Glomerular endothelial cell (primary cell): ENCODE results near the gene ATL3. TPM values are rescaled to one million over a fixed set of nuclear protein-coding genes. Genes with fewer than 3 reads are reported as not detected.
"Not testable (repeated sequence)": the region's sequence is repeated elsewhere in the genome, so short reads cannot be mapped to it uniquely, and the experiment has no call there.

Source experiments
- DNase-seq: peaks from one replicate; pipeline ENCODE4 v3.0.0-alpha.2; 2011; ENCODE audit warnings: low read depth, low spot score; ENCODE audit errors: extremely low read depth
- total RNA-seq: library from RNA; depleted of rRNA; stranded (reverse); fragments of >200 nt; gene quantifications from 2 replicates; pipeline ENCODE4 v1.2.3, GENCODE V29; 2015

ATL3 gene, protein sequence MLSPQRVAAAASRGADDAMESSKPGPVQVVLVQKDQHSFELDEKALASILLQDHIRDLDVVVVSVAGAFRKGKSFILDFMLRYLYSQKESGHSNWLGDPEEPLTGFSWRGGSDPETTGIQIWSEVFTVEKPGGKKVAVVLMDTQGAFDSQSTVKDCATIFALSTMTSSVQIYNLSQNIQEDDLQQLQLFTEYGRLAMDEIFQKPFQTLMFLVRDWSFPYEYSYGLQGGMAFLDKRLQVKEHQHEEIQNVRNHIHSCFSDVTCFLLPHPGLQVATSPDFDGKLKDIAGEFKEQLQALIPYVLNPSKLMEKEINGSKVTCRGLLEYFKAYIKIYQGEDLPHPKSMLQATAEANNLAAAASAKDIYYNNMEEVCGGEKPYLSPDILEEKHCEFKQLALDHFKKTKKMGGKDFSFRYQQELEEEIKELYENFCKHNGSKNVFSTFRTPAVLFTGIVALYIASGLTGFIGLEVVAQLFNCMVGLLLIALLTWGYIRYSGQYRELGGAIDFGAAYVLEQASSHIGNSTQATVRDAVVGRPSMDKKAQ
- 69.5 and 91.6 TPM in 2 replicates for total RNA-seq

DNA sequence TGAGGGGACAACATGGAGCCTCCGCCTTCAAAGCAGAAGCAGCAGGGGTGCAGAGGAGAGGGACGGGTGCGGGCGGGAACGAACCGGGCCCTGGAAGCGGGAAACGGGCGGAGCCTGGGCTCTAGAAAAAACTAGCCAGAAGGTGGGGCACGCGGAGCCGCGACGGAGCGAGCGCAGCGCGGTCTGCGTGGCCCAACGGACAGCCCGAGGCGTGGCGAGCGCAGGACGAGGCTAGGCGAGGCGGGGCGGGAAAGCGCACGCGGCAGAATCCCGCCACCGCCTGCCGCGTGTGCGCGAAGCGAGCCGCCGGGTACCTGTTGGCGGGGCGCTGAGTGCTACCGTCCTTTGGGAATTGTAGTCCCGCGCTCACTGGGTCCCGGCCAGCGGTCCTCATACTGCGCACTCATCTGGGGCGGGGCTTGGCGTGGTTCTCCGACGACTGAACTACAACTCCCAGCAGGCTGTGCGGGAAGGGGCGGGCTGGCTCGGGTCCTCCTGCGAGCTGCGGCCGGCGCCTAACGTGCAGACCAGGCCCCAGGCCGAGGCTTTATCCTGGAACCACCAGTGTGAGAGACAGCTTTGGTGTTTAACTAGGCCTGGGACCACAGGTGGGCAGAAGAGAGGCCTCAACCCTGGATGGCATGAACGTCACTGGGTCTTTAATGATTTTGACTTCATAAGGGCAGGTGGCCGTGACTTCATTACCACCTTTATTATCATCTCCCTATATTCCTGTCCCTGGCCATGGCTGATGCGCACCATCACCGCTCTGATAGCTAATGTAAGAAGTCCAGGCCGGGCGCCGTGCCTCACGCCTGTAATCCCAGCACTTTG, at the start of gene ATL3:
Gene ATL3 (minus strand): TSS at position 55 of the 834 bp plus-strand sequence. CDS start 41 bp downstream, at position 14.
- no peak for DNase-seq

DNA sequence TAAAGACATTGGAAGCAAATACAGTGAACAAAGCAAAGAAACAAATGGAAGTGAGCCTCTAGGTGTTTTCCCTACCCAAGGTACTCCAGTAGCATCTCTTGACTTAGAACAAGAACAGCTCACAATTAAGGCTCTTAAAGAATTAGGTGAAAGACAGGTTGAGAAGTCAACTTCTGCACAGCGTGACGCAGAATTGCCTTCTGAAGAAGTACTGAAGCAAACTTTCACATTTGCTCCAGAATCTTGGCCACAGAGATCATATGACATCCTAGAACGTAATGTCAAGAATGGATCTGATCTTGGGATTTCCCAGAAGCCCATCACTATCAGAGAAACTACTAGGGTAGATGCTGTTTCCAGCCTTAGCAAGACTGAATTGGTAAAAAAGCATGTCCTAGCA, 49.4 kb upstream of the ATL3 start:
- no peak for DNase-seq

DNA sequence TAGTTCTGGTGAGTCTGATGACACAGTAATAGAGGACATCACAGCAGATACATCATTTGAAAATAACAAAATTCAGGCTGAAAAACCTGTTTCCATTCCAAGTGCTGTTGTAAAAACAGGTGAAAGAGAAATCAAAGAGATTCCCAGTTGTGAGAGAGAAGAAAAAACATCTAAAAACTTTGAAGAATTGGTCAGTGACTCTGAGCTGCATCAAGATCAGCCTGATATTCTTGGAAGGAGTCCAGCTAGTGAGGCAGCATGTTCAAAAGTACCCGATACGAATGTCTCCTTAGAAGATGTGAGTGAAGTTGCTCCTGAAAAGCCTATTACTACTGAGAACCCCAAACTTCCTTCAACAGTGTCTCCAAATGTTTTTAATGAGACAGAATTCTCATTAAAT, 48.8 kb upstream of the ATL3 start:
- no peak for DNase-seq

DNA sequence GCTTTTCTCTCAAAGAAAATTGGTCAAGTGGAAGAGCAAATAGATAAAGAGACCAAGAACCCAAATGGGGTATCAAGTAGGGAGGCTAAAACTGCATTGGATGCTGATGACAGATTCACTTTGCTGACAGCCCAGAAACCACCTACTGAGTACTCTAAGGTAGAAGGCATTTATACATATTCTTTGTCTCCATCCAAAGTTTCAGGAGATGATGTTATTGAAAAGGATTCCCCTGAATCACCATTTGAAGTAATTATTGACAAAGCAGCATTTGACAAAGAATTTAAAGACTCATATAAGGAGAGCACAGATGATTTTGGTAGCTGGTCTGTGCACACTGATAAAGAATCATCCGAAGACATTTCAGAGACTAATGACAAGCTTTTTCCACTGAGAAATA, 47.8 kb upstream of the ATL3 start:
- no peak for DNase-seq

DNA sequence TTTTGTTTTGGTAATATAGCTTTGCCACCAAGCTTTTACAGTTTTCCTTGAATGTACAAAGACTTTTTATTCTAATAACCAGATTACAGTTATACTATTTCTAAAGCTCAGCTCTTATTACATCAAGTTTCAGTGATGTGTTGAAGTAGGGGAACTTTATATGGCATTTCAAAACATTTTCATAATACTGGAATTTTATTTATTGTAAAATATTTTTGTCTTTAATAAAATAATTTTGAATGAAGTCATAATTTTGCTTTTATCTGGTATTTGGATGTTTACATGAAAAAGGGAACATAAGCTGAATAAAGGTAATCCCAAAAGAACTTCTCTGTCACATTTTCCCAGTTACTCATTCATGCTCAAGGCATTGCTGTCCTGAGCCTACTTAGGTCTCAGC, 44.9 kb upstream of the ATL3 start:
- no peak for DNase-seq

DNA sequence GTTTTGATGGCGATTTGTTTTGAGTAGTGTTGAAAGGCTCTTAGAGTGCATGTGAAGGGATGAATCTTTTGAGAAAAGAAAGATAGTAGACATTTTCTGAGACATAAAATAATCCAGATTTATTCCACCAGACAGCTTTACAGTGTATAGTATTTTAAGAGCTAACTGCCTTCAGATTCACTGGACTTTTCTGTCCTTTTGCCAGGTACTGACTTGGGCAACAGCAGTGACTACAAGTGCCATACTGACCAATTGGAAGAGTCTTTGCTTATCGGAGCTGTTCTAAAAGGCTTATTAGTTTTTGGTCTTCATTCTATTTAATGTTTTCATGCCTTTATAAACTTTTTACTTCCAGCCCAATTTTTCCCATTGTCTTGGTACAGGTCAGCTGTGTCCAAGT, 42.6 kb upstream of the ATL3 start:
- DNase-seq, result no peak

DNA sequence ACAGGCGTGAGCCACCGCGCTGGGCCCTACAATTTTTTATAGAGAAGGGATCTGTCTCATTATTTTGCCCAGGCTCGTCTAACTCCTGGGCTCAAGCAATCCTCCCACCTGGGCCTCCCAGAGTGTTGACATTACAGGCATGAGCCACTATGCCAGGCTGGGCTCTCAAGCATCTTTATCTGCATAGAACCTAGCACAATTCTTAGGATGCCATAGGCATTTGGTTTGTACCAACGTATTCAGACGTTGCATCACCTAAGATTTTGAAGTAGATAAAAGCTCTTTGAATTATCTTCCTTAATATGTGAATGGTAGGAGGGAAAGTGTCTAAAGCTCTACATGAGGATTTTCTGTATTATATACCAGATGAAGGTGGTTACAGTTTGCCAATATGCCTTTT, 40.7 kb upstream of the ATL3 start:
- DNase-seq, result no peak

DNA sequence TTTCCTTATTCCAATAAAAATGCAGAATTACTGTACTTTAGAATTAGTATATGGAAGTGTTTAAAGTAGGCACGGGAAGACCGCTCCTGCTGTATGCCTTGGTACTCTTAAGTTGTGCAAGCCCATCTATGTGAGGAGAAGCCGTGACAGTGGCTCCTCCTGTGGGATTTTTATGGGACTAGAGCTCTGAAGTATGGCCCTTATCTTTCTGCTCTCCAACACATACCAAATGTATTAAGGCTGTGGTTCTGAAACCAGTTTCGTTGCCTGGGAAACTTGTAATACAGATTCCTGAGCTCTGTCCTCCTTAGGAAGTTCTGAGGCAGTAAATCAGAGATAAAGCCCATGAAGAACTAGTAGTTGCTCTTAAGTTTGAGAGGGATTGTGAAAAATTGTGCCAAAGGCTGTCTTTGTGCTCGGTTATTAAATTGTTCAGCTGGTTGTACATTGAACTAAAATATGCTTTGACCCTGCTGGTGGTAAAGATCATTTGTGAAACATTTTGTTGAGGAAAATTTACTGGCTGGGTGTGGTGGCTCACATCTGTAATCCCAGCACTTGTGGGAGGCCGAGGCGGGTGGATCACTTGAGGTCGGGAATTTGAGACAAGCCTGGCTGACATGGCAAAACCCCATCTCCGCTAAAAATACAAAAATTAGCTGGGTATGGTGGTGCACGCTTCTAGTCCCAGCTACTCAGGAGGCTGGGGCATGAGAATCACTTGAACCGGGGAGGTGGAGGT, 39.5 kb upstream of the ATL3 start:
- DNase-seq, result no peak

DNA sequence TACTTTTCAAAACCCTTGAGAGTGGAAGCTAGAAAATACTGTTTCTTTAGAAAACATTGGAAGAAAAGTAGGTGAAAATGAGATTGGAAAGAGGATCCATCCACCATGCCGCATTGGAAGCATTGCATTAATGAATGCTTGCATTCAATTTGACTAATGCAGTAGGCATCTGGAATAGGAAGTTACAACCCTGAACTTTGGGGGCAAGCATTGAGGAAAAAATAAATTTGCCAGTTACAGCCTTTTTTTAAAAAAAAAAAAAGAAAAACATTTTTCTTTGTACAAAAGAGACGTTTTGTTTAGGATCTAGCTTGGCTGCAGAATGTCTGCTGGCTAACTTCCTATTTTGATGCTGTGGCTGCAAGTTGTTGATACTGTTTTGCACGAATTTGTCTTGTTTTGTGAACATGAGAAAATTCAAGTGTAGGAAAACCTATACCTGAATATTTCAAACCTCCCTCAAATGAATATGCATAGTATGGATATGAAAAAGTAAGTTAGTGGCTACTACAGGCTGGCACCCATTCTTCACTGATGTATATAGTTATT, 38.2 kb upstream of the ATL3 start:
- DNase-seq, result no peak

DNA sequence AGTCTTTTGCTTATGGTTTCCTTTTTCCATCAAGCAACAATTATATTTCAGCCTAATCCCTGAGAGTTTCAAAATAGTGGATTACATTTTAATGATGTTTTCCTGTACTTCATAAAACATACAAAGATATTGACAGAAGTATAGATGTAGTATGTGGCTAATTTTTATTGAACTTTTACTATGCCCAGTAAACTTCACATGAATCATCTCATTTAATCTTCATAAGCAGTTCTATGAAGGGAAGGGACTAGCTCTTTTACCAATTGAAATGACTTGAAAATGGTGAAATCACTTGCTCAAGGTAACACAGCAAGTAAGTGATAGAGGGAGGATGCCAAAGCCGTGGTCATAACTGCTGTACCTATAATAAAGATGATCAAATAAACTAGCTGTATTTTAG, 37.6 kb upstream of the ATL3 start:
- no peak for DNase-seq

DNA sequence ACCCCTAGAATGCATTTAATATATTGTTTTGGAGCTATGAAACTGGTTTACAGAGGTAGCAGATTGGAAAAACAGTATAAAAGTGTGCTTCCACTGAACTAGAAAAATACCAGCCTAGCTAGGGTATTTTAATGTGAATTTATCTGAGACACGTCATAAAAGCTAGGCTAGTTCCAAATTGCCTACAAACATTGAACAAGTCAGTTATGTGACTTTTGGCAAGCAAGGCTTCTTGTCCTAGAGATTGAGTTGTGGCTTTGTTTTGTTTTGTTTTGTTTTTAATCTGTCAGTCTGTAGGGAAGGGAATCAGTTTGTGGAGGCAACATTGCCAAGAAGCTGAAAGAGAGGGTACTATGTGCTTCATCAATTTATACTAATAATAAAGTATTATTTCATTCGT, 34.4 kb upstream of the ATL3 start:
- no peak for DNase-seq

DNA sequence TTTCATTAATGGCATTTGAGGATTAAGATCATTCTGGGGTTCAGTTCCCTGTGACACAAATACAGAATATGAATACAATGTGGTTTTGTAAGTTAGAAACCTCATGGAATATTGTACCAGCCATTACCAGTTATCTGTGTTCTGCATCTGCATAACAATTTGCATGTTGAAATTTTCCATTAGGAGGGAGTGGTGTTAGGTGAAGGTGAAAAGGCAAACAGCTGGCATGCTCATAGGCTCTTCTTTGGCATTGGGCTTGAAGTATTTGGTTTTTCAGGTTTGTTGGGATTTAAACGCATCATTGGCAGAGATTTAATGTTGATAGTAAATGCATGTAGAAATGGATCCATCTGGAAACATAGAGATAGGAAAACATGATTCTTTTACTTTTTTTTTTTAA, 28.7 kb upstream of the ATL3 start:
- DNase-seq, result no peak

DNA sequence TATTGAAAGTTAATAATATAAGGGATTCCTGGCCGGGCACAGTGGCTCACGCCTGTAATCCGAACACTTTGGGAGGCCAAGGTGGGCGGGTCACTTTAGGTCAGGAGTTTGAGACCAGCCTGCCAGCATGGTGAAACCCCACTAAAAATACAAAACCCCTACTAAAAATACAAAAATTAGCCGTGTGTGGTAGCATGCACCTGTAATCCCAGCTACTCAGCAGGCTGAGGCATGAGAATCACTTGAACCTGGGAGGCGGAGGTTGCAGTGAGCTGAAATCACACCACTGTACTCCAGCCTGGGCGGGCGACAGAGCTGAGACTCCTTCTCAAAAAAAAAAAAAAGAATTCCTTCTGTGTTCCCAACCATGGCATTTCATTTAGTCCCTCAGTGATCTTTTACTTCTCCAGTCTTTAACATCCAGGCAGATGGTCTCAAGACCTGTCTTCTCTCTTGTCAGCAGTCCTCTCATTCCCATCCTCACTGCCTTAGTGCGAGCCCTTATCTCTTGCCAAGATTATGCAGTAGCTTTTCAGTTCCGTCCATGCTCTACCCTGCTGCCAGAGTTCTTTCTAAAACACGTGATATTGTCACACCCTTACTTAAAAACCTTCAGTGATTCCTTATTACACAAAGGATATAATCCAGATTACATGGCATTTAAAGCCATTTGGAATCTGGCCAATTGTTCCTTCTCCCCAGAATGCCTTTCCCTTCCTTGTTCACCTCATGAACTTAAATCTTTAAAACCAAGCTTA, 28.0 kb upstream of the ATL3 start:
- DNase-seq, result no peak

DNA sequence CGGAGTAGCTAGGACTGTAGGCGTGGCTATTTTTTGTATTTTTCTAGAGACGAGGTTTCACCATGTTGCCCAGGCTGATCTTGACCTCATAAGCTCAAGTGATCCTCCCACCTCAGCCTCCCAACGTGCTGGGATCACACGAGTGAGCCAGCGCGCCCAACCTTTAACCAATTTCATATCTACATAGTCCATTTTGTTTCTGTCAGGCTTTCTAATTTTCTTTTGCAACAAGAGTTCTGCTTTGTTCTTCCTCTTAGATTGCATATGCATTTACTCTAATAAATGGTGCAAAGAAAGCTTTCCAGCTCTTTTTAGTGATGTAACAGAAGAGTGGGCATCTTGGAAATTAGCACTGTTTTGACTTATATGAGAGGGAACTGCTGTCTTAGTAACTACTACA, 23.4 kb upstream of the ATL3 start:
- no peak for DNase-seq

DNA sequence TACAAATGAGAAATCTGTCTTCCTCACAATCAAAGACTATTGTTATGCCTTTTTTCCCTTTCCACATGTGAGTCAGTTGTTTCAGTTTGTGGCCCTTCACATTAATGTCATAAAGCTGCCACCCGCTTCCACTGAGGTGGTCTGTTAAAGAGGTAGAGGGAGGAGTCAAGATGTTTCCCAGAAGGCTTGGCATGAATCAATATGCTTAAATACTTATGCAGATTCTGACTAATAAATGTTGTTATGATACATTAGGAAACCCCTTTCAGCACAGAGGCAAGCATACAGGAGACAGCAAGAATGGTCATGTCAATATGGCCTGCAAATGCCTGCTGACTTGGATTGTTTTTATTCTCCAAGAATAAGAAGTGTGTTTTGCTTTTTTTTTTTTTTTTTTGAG, 16.7 kb upstream of the ATL3 start:
- DNase-seq, result no peak

DNA sequence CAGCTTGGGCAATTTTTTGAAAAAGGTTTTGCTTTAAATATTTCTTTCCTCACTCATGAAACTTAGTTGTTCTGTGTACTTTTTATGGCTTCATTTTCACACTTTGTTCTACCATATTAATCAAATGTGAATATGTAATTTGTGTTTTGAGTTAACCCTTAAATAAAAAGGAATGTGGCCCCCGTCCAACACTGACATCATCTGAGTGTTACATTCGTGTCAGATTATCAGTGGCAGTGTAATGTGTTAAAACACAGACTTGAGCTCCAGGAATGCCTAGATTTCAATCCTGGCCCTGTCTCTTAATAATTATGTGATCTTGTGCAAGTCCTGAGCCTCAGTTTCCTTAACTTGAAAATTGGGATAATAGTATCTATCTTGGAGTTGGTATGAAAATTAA, 15.8 kb upstream of the ATL3 start:
- no peak for DNase-seq

DNA sequence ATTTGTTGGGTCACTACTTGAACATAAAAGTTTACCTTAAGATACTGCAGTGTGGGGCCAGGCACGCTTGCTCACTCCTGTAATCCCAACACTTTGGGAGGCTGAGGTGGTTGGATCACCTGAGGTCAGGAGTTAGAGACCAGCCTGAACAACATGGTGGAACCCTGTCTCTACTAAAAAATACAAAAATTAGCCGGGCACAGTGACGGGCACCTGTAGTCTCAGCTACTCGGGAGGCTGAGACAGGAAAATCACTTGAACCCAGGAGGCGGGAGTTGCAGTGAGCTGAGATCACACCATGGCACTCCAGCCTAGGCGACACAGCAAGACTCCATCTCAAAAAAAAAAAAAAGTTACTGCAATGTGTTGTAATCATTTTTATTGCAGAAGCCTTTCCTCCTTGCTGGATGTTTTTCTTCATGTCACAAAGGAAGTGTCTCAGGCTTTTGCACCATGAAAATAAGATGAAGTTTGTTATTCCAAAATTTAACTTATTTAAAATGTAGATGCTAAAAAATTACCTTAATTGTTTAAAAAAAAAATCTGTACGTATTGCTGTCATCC, 14.1 kb upstream of the ATL3 start:
- not testable (repeated sequence) for DNase-seq

DNA sequence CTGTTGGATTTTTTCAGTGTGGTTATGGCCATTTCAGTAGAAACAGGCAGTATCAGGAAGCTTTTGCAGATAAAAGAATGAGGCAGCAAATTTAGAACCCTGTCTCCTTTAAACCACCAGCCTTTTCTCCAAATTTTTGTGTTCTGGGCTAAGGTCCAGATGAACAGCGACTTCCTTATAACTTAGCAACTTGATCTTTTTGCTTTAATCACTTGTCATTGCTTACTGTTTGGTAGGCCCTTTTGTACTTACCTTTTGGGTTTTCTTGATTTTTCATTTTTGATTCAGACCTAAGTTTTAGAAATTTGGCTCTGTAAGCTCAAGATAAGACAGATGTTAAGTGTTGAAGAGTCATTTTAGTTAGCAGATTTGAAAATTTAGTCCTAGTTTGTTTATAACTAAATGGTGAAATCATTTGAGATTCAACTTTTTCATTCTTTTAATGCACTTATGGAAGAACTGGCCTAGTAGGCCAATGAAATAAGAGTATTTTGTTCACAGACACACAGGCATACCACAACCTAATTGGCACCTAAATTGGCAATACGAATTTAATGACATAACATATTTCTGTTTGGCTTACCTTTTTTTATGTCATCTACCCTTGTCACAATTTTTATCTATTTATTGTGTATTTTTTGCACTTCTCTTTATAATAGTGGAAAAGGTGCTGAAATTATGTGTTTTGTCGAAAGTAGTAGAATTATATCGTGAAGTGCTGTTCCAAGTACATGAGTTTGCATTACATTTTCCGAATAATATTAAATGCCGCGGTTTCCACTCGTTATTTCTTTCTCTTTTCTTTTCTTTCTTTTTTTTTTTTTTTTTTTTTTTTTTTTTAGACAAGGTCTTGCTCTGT, 12.2 kb upstream of the ATL3 start:
- DNase-seq, result no peak
